DND-41 (cell line): ENCODE results near the gene ME2.
"Not testable (repeated sequence)": the region's sequence is repeated elsewhere in the genome, so short reads cannot be mapped to it uniquely, and the experiment has no call there.

Experiments
- ATAC-seq: fragments of 200-7000 bp; cut with Tn5 transposase; 3 replicates; pipeline ENCODE4 v1.9.1; 2021; ENCODE audit warnings: low read depth; ENCODE audit not compliant: insufficient read depth
- DNase-seq: peaks from one replicate; pipeline ENCODE4 v3.0.0-alpha.2; 2020
- H2AFZ ChIP-seq: 2 replicates; pipeline ENCODE4 v1.6.0; 2012; ENCODE audit warnings: low read depth, low read length
- H3K27ac ChIP-seq: 2 replicates; pipeline ENCODE4 v1.5.1; 2012; ENCODE audit warnings: low read length, inconsistent platforms
- H3K27me3 ChIP-seq: fragments of 200-600 bp; sonication (generic); 2 replicates; pipeline ENCODE4 v1.6.0; 2012; ENCODE audit warnings: low read length, mild to moderate bottlenecking, inconsistent platforms; ENCODE audit not compliant: insufficient read depth, poor library complexity
- H3K36me3 ChIP-seq: 2 replicates; pipeline ENCODE4 v1.5.1; 2012; ENCODE audit warnings: low read length, inconsistent platforms; ENCODE audit not compliant: insufficient read depth
- H3K4me1 ChIP-seq: 2 replicates; pipeline ENCODE4 v1.5.1; 2012; ENCODE audit warnings: mild to moderate bottlenecking, low read length; ENCODE audit not compliant: insufficient read depth
- H3K4me2 ChIP-seq: 2 replicates; pipeline ENCODE4 v1.6.0; 2012; ENCODE audit warnings: mild to moderate bottlenecking, moderate library complexity, low read length, inconsistent platforms; ENCODE audit not compliant: insufficient read depth
- H3K4me3 ChIP-seq, 2 experiments: fragments of 200-600 bp in 1 of 2; shearing (Covaris generic) in 1 of 2; 2 replicates each; pipeline ENCODE4 v1.5.1; 2012 to 2016; ENCODE audit warnings: inconsistent platforms in 2 of 2, low read length in 2 of 2, mild to moderate bottlenecking in 2 of 2, low read depth in 1 of 2, moderate library complexity in 1 of 2
- H3K79me2 ChIP-seq: 2 replicates; pipeline ENCODE4 v1.6.0; 2012; ENCODE audit warnings: low read length, inconsistent platforms; ENCODE audit not compliant: insufficient read depth
- H3K9ac ChIP-seq: 2 replicates; pipeline ENCODE4 v1.6.0; 2012; ENCODE audit warnings: low read depth, mild to moderate bottlenecking, inconsistent platforms, low read length, moderate library complexity
- H3K9me3 ChIP-seq: 2 replicates; pipeline ENCODE4 v1.5.1; 2012; ENCODE audit warnings: low read length, moderate library complexity, mild to moderate bottlenecking, inconsistent platforms; ENCODE audit not compliant: insufficient read depth, severe bottlenecking
- H4K20me1 ChIP-seq: 2 replicates; pipeline ENCODE4 v1.6.0; 2012; ENCODE audit warnings: low read length; ENCODE audit not compliant: insufficient read depth
- EZH2 ChIP-seq: IDR thresholded peaks from 3 replicates; pipeline ENCODE4 v1.6.1; 2012; ENCODE audit warnings: borderline replicate concordance, low read depth, mild to moderate bottlenecking, moderate library complexity, low read length, inconsistent platforms; ENCODE audit not compliant: severe bottlenecking
- TF ChIP-seq, protein P1 (sequence below): IDR thresholded peaks from 2 replicates; pipeline ENCODE4 v1.5.1; 2012; ENCODE audit warnings: borderline replicate concordance, low read length, moderate library complexity, mild to moderate bottlenecking; ENCODE audit not compliant: poor library complexity, severe bottlenecking; ENCODE audit errors: extremely low read depth

The ME2 gene

DNA sequence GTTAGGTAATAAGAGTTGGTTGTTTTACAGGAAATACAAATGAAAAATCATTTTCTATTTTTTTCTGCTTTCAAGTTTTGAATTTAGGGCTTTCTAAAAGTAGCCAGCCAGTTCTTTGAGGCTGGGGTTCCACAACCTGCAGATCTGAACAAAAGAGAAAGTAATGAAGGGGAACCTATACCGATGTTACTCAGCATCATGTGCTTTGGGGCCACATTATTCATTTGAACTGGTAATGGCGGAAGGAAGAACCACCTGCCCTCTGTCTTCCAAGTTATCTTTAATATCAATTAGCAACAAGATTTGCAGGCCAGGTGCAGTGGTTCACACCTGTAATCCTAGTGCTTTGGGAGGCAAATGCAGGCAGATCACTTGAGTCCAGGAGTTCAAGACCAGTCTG, 46.2 kb upstream of the ME2 start:
- ATAC-seq (no peak), DNase-seq (no peak)
- TF ChIP-seq, protein P1, sequence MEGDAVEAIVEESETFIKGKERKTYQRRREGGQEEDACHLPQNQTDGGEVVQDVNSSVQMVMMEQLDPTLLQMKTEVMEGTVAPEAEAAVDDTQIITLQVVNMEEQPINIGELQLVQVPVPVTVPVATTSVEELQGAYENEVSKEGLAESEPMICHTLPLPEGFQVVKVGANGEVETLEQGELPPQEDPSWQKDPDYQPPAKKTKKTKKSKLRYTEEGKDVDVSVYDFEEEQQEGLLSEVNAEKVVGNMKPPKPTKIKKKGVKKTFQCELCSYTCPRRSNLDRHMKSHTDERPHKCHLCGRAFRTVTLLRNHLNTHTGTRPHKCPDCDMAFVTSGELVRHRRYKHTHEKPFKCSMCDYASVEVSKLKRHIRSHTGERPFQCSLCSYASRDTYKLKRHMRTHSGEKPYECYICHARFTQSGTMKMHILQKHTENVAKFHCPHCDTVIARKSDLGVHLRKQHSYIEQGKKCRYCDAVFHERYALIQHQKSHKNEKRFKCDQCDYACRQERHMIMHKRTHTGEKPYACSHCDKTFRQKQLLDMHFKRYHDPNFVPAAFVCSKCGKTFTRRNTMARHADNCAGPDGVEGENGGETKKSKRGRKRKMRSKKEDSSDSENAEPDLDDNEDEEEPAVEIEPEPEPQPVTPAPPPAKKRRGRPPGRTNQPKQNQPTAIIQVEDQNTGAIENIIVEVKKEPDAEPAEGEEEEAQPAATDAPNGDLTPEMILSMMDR, result no peak
- TF ChIP-seq EZH2, result no peak
- no peaks in the 10 kb centered on the region for H4K20me1 ChIP-seq
- H3K9ac ChIP-seq, result no peak overlapping the region
- no peaks in the 10 kb centered on the region for H3K36me3 ChIP-seq
- no peaks in the 10 kb centered on the region for H3K4me1 ChIP-seq
- H3K27ac ChIP-seq, result no peak overlapping the region
- no peaks in the 10 kb centered on the region for H3K9me3 ChIP-seq
- H3K4me3 ChIP-seq, result no peak overlapping the region
- H3K4me2 ChIP-seq, result no peak overlapping the region
- H2AFZ ChIP-seq, result no peak overlapping the region
- H3K27me3 ChIP-seq, result peaks cover 8% of the 10 kb centered on the region
- H3K79me2 ChIP-seq, result no peaks in the 10 kb centered on the region

DNA sequence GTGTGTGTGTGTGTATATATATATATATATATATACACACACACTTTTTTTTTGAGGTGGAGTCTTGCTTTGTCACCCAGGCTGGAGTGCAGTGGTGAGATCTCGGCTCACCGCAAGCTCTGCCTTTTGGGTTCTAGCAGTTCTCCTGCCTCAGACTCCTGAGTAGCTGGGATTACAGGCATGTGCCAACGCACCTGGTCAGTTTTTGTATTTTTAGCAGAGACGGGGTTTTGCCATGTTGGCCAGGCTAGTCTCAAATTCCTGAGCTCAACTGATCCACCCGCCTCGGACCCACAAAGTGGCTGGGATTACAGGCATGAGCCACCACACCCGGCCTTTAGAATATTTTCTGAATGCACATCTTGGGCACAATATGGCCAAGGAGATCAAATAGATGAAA, 45.4 kb upstream of the ME2 start:
- H3K4me1 ChIP-seq, H4K20me1 ChIP-seq, H3K27me3 ChIP-seq, DNase-seq, H3K4me3 ChIP-seq, ATAC-seq, H3K9ac ChIP-seq, H3K79me2 ChIP-seq, H3K36me3 ChIP-seq, H2AFZ ChIP-seq, H3K9me3 ChIP-seq, H3K4me2 ChIP-seq, H3K27ac ChIP-seq: not testable (repeated sequence)

- Histone ChIP-seq H3K36me3 (no peaks in the 10 kb centered on the region), H3K79me2 (no peaks in the 10 kb centered on the region), H3K4me3 (no peak overlapping the region), H3K4me1 (no peaks in the 10 kb centered on the region), H3K27me3 (peaks cover 10% of the 10 kb centered on the region), H3K4me2 (no peak overlapping the region), H2AFZ (no peak overlapping the region), H4K20me1 (no peaks in the 10 kb centered on the region), H3K9me3 (no peaks in the 10 kb centered on the region), H3K9ac (no peak overlapping the region), H3K27ac (no peak overlapping the region)
- DNase-seq (no peak), ATAC-seq (no peak)
- no peak for TF ChIP-seq EZH2
- TF ChIP-seq, protein P1, result no peak
These were observed 42.4 kb upstream of the ME2 start for GRCh38 chr18:50836521-50836957.

GRCh38 chr18:50839341-50839740, 39.6 kb upstream of the ME2 start:
- Histone ChIP-seq H3K79me2 (no peaks in the 10 kb centered on the region), H3K27me3 (peaks cover 10% of the 10 kb centered on the region), H3K36me3 (no peaks in the 10 kb centered on the region), H3K9me3 (no peaks in the 10 kb centered on the region), H3K4me3 (no peak overlapping the region), H3K27ac (no peak overlapping the region), H3K4me1 (no peaks in the 10 kb centered on the region), H2AFZ (no peak overlapping the region), H3K9ac (no peak overlapping the region), H3K4me2 (no peak overlapping the region), H4K20me1 (no peaks in the 10 kb centered on the region)
- no peak for DNase-seq
- TF ChIP-seq, protein P1, result no peak
- TF ChIP-seq EZH2, result no peak
- no peak for ATAC-seq
